Measurements from ENCODE around the gene PSEN1.

PSEN1 gene

DNA sequence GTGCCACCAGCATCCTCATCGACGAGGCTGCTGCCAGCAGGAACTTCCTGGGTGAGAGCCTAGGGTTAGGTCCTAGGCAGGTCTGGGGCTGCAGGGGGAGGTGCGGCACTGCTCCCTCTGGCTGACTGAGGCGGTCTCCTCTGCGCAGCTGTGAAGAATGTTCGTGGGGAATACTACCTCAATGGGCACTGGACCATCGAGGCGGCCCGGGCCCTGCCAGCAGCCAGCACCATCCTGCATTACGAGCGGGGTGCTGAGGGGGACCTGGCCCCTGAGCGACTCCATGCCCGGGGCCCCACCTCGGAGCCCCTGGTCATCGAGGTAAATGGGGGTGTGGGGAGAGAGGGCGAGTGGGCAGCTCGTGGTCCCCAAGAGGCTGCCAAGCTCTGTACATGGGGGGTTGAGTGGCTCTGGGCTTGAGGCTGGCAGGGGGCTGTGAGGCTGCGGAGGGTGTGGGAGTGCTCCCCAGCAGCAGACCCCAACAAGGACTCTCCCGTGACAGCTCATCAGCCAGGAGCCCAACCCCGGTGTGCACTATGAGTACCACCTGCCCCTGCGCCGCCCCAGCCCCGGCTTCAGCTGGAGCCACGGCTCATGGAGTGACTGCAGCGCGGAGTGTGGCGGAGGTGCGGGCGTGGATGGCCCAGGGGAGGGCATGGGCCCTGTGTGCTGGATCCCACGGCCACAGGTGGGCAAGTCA, 115.4 kb downstream of the PSEN1 start:
- no peaks in the 10 kb centered on the region for H3K27me3 ChIP-seq (ENCODE audit: control insufficient read depth, low read length)
- H3K4me1 ChIP-seq (ENCODE audit: control insufficient read depth, low read length): peaks cover 25% of the 10 kb centered on the region
- no peaks in the 10 kb centered on the region for H3K79me2 ChIP-seq (ENCODE audit: control insufficient read depth, low read length)
- no peaks in the 10 kb centered on the region for H3K9me3 ChIP-seq (ENCODE audit: control insufficient read depth, insufficient read depth, low read length)
- H3K27ac ChIP-seq (ENCODE audit: low read depth, low read length): no peak overlapping the region
- no peak for TF ChIP-seq EZH2phosphoT487 (IDR thresholded peaks at IDR 0.05; ENCODE audit: borderline replicate concordance, low read length)
- TF ChIP-seq, protein P1, sequence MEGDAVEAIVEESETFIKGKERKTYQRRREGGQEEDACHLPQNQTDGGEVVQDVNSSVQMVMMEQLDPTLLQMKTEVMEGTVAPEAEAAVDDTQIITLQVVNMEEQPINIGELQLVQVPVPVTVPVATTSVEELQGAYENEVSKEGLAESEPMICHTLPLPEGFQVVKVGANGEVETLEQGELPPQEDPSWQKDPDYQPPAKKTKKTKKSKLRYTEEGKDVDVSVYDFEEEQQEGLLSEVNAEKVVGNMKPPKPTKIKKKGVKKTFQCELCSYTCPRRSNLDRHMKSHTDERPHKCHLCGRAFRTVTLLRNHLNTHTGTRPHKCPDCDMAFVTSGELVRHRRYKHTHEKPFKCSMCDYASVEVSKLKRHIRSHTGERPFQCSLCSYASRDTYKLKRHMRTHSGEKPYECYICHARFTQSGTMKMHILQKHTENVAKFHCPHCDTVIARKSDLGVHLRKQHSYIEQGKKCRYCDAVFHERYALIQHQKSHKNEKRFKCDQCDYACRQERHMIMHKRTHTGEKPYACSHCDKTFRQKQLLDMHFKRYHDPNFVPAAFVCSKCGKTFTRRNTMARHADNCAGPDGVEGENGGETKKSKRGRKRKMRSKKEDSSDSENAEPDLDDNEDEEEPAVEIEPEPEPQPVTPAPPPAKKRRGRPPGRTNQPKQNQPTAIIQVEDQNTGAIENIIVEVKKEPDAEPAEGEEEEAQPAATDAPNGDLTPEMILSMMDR (IDR thresholded peaks at IDR 0.05; ENCODE audit: low read depth, low read length, poor library complexity, severe bottlenecking): no peak
- no peak overlapping the region for H3K4me2 ChIP-seq (ENCODE audit: low read length)
- H3K4me3 ChIP-seq (ENCODE audit: low read length): no peak overlapping the region
- H4K20me1 ChIP-seq (ENCODE audit: control insufficient read depth, insufficient read depth, low read depth, low read length): no peaks in the 10 kb centered on the region
- H3K9me2 ChIP-seq (replicated peaks; ENCODE audit: control insufficient read depth, low read length): no peaks in the 10 kb centered on the region
- peaks cover 5% of the 10 kb centered on the region for H3F3A ChIP-seq (ENCODE audit: control insufficient read depth, insufficient read depth)
- H3K36me3 ChIP-seq (ENCODE audit: control insufficient read depth, low read length): no peaks in the 10 kb centered on the region

DNA sequence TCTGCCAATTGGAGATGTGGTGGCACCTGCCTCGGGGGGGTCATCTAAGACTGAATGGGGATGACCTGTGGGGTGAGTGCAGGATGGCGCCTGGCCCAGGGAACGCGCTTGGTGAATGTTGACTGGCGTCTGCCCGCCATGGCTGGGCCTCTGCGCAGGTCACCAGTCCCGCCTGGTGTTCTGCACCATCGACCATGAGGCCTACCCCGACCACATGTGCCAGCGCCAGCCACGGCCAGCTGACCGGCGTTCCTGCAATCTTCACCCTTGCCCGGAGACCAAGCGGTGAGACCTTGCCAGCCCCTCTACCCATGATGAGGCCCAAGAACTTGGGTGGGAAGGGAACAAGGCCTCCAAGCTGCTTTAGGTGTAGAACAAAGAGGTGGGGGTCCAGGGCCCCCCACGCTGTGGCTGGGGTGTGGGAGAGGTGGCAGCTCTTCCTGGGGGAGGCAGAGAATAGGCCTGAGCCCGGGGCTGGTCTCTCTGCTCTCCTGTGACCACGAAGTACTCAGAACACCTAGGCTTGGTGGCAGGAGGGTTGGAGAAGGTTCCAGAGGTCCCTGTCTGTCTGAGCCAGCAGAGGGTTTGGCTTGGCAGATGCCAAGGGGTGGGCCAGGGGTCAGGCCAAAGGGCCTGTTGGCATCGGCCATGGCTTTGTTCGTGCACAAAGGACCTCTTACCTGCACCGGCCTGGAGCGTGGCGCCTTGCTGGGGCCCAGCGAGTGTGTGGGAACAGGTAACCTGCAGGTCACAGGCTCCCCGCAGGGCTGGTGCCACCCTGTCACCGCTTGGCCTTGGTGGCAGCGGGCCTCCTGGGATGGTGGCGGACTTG, 116.4 kb downstream of the PSEN1 start:
- Histone ChIP-seq H3K27me3 (ENCODE audit: control insufficient read depth, low read length) (no peaks in the 10 kb centered on the region), H3K4me2 (ENCODE audit: low read length) (no peak overlapping the region), H3K4me1 (ENCODE audit: control insufficient read depth, low read length) (peaks cover 14% of the 10 kb centered on the region), H4K20me1 (ENCODE audit: control insufficient read depth, insufficient read depth, low read depth, low read length) (no peaks in the 10 kb centered on the region), H3K36me3 (ENCODE audit: control insufficient read depth, low read length) (no peaks in the 10 kb centered on the region), H3K79me2 (ENCODE audit: control insufficient read depth, low read length) (no peaks in the 10 kb centered on the region), H3K9me3 (ENCODE audit: control insufficient read depth, insufficient read depth, low read length) (no peaks in the 10 kb centered on the region), H3K4me3 (ENCODE audit: low read length) (no peak overlapping the region), H3K9me2 (replicated peaks; ENCODE audit: control insufficient read depth, low read length) (no peaks in the 10 kb centered on the region), H3K27ac (ENCODE audit: low read depth, low read length) (no peak overlapping the region), H3F3A (ENCODE audit: control insufficient read depth, insufficient read depth) (no peaks in the 10 kb centered on the region)
- TF ChIP-seq EZH2phosphoT487 (IDR thresholded peaks at IDR 0.05; ENCODE audit: borderline replicate concordance, low read length): no peak
- TF ChIP-seq, protein P1 (IDR thresholded peaks at IDR 0.05; ENCODE audit: low read depth, low read length, poor library complexity, severe bottlenecking): no peak

DNA sequence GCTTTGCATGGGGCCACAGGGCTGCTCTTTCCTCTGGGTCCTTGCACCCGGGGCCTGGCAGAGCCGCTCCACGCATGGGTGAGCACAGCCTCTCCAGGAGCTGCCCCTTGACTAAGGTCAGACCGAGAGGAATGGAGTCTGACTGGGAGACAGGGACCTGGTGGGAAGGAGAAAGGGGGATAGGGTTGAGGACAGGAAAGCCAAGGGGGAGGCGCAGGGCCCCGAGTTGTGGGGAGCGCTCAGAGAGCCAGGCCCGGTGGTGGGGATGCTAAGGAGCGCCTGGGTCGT, 117.0 kb downstream of the PSEN1 start:
- Histone ChIP-seq H3K79me2 (ENCODE audit: control insufficient read depth, low read length) (no peaks in the 10 kb centered on the region), H3K9me2 (replicated peaks; ENCODE audit: control insufficient read depth, low read length) (no peaks in the 10 kb centered on the region), H3K27ac (ENCODE audit: low read depth, low read length) (no peak overlapping the region), H3K9me3 (ENCODE audit: control insufficient read depth, insufficient read depth, low read length) (no peaks in the 10 kb centered on the region), H3K4me1 (ENCODE audit: control insufficient read depth, low read length) (peaks cover 14% of the 10 kb centered on the region), H4K20me1 (ENCODE audit: control insufficient read depth, insufficient read depth, low read depth, low read length) (no peaks in the 10 kb centered on the region), H3F3A (ENCODE audit: control insufficient read depth, insufficient read depth) (no peaks in the 10 kb centered on the region), H3K4me2 (ENCODE audit: low read length) (no peak overlapping the region), H3K27me3 (ENCODE audit: control insufficient read depth, low read length) (no peaks in the 10 kb centered on the region), H3K4me3 (ENCODE audit: low read length) (no peak overlapping the region), H3K36me3 (ENCODE audit: control insufficient read depth, low read length) (no peaks in the 10 kb centered on the region)
- TF ChIP-seq, protein P1 (IDR thresholded peaks at IDR 0.05; ENCODE audit: low read depth, low read length, poor library complexity, severe bottlenecking): no peak
- TF ChIP-seq EZH2phosphoT487 (IDR thresholded peaks at IDR 0.05; ENCODE audit: borderline replicate concordance, low read length): no peak
